Measurements from ENCODE around the gene MEIS2. TPM values are rescaled to one million over a fixed set of nuclear protein-coding genes. Genes with fewer than 3 reads are reported as not detected.

MEIS2 gene
- total and polyA plus RNA-seq, 9 donors: 27.7 to 73.7 (median 47.7) TPM

DNA sequence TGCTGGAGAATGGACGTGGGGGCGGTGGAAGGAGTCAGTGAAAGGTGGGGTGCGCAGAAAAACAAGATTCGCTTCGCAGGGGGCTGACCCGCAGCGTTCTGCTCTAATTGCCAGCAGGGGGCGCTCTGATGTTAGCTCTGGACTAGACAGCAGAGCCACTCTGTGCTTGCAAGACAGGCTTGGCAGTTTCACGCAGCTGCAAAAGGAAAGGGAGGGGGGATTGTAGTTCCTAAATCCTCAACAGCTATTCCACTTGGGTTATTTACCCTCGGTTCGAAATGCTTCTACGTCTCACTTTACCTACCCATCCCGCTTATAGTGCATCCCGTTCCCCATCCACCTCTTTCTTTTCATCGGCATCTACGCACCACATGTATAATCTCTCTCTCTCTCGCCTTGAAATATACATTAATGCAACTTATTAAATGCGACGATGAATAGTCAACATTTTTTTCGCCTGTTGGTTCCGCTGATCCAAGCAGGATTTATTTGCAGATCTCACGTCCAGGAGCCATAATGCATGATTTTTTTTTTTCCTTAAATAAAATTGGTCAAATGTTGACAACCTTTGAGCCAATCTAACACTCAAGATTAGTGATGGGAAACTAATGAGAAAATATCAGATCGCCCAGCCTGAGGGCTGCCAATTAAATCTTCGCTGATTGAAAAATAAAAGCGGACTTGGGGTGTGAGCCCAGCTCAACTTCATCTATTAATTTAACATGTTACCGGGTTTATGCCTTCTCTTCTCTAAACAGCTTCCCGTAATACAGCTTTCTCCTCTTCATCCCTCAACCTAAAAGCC is 216.4 kb downstream of the MEIS2 start:
- peaks cover 3% of the 10 kb centered on the region for H3K4me1 ChIP-seq (ENCODE audit: insufficient read depth)
- DNase-seq: peak; percentile 86 to 94 (median 89)

DNA sequence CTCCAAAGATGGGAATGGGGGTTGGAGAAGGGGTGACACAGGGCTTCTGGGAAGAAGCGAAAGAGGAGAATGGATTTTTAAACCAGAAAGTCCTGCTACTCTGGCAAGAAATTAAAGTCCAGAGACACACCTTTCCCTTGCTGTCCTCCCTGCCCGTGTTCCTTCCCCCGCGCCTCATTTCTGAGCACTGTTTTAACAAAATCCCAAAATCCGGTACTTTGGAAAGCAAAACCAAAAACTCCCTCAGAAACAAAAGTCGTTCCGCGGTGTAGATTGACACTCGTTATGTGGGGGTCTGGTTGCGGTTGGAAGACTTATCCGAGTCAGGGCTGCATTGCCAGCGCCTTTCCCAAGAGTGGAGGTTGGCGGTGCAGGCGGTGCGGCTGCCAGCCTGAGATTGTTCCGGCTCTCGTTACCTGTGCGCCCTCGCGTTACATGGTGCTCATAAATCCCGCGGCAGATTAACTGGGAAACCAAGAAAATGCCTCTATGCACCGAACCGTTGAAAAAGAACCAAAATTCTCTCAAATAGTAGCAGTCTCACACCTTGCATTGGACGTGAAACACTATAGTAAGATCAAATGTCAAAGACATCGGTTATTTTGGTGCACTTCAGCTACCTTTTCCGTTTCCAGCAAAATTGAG is 217.7 kb downstream of the MEIS2 start:
- Histone ChIP-seq H3K9me3 (no peaks in the 10 kb centered on the region), H3K27me3 (no peaks in the 10 kb centered on the region), H3K4me3 (peak overlapping the region; percentile 36), H3K36me3 (no peaks in the 10 kb centered on the region), H3K4me1 (ENCODE audit: insufficient read depth) (no peaks in the 10 kb centered on the region), H3K27ac (no peak overlapping the region)
- WGBS, 3 donors: 20 to 25% (median 20%) methylated on average over 27 of the region's 27 CpGs
- intact Hi-C loops (cut with DNase I): loop anchor here (2.0 to 10.0 kb wide), 6 partner anchors 222 to 255 kb away; partner anchors contain the start of gene MEIS2 (in 1 of the 4)
- no peak for DNase-seq
- no peak for TF ChIP-seq POLR2A (IDR thresholded peaks at IDR 0.05)
- TF ChIP-seq, protein P1, sequence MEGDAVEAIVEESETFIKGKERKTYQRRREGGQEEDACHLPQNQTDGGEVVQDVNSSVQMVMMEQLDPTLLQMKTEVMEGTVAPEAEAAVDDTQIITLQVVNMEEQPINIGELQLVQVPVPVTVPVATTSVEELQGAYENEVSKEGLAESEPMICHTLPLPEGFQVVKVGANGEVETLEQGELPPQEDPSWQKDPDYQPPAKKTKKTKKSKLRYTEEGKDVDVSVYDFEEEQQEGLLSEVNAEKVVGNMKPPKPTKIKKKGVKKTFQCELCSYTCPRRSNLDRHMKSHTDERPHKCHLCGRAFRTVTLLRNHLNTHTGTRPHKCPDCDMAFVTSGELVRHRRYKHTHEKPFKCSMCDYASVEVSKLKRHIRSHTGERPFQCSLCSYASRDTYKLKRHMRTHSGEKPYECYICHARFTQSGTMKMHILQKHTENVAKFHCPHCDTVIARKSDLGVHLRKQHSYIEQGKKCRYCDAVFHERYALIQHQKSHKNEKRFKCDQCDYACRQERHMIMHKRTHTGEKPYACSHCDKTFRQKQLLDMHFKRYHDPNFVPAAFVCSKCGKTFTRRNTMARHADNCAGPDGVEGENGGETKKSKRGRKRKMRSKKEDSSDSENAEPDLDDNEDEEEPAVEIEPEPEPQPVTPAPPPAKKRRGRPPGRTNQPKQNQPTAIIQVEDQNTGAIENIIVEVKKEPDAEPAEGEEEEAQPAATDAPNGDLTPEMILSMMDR (IDR thresholded peaks at IDR 0.05): no peak
- no peak for TF ChIP-seq EP300 (IDR thresholded peaks at IDR 0.05)

More for the DNA sequence above, 216.4 kb downstream of the MEIS2 start:
- intact Hi-C loops (cut with DNase I): loop anchor here (2.0 to 10.0 kb wide), 6 partner anchors 221 to 253 kb away; partner anchors contain the start of gene MEIS2 (in 1 of the 4)
- H3K27ac ChIP-seq: no peak overlapping the region
- 25 to 32% (median 28%) methylated on average over 27 of the region's 27 CpGs for WGBS, 3 donors
- H3K9me3 ChIP-seq: no peaks in the 10 kb centered on the region
- peak overlapping the region; percentile 36 for H3K4me3 ChIP-seq
- no peak for TF ChIP-seq EP300 (IDR thresholded peaks at IDR 0.05)
- TF ChIP-seq, protein P1 (IDR thresholded peaks at IDR 0.05): peak; percentile 67 to 77 (median 76)
- H3K27me3 ChIP-seq: no peaks in the 10 kb centered on the region
- no peaks in the 10 kb centered on the region for H3K36me3 ChIP-seq

DNA sequence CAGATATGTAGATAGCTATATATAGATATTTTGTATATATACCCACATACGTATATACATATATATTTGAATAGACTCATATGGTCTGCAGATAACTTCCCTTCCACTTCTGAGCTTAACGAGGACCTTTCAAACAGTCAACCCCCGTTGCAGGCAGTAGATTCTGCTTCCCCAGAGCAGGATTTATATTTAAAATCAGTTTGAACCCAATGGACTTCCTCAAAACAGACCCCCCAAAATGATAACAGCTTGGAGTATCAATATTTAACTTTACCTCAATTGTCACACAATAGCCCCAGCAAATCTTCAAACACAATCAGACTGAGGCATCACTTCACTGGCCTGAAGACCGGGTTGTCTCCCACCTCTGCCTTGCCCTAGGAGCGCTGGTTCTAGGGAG is 218.3 kb downstream of the MEIS2 start:
- DNase-seq: no peak
- Histone ChIP-seq H3K4me3 (no peak overlapping the region), H3K9me3 (no peaks in the 10 kb centered on the region), H3K27me3 (no peaks in the 10 kb centered on the region), H3K36me3 (no peaks in the 10 kb centered on the region), H3K27ac (no peak overlapping the region), H3K4me1 (ENCODE audit: insufficient read depth) (no peaks in the 10 kb centered on the region)
- 79 to 81% (median 79%) methylated on average over 5 of the region's 5 CpGs for WGBS, 3 donors
- intact Hi-C loops (cut with DNase I): loop anchor here (2.0 to 10.0 kb wide), 6 partner anchors 223 to 255 kb away; partner anchors contain the start of gene MEIS2 (in 1 of the 4)
- no peak for TF ChIP-seq POLR2A (IDR thresholded peaks at IDR 0.05)
- TF ChIP-seq, protein P1 (IDR thresholded peaks at IDR 0.05): no peak
- TF ChIP-seq EP300 (IDR thresholded peaks at IDR 0.05): no peak

DNA sequence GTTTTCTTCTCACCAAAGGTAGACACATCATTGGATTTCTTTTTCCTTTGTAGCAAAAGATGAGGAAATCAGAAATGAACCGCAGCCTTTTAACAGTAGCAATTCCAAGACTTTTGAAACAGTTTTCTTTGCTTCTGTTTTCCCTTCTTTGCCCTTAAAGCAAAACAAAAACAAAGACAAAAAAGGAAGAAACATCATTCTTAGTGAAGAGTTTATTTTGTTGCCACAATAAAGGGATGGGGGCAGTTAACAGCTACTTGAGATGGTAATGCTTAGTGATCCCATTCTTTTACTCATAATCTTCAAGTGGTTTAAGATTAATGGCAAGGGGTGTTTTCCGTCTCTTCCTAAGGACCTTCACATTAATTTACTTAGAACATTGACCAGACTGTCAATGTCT is 218.8 kb downstream of the MEIS2 start:
- H3K27me3 ChIP-seq: no peaks in the 10 kb centered on the region
- no peaks in the 10 kb centered on the region for H3K9me3 ChIP-seq
- TF ChIP-seq POLR2A (IDR thresholded peaks at IDR 0.05) (no peak), EP300 (IDR thresholded peaks at IDR 0.05) (no peak)
- TF ChIP-seq, protein P1 (IDR thresholded peaks at IDR 0.05): no peak
- H3K4me1 ChIP-seq (ENCODE audit: insufficient read depth): no peaks in the 10 kb centered on the region
- no peaks in the 10 kb centered on the region for H3K36me3 ChIP-seq
- intact Hi-C loops (cut with DNase I): loop anchor here (2.0 to 10.0 kb wide), 6 partner anchors 223 to 256 kb away; partner anchors contain the start of gene MEIS2 (in 1 of the 4)
- no peak overlapping the region for H3K4me3 ChIP-seq
- 90 to 92% (median 91%) methylated on average over 2 of the region's 2 CpGs for WGBS, 3 donors
- DNase-seq: no peak
- H3K27ac ChIP-seq: no peak overlapping the region
